Activated CD8-positive, alpha-beta memory T cell treated with anti-CD3 and anti-CD28 coated beads for 4 hours (primary cell): Measurements from ENCODE around the gene RAB3IL1.

ENCODE experiments used
- DNase-seq, 2 donors: peaks; one replicate each; pipeline ENCODE4 v3.0.0-alpha.2; 2020; ENCODE audit warnings: low read depth in 2 of 2

The RAB3IL1 gene

DNA sequence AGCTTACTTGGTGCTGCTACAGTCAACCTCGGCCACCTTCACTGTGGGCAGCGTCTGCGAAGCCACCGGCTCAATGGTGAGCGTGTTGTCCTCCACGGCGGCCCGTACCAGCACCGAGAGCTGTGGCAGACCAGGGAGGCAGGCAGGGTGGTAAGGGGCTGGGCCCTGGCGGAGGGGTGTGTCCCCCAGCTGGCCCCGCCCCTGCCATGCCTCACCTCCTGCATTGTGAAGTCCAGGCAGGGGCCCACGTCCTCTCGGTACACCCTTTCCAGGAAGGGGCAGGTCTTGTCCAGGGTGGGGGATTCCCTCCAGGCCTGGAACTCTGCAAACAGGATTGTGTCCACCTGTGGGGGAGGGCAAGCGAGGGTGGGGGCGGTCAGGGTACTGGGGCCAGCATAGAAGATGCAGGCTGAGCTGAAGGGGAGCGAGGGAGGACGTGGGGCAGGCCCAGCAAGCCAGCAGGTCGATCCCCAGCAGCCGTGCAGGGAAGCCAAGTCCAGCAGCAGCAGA is 12.8 kb downstream of the RAB3IL1 start:
- no peak for DNase-seq

DNA sequence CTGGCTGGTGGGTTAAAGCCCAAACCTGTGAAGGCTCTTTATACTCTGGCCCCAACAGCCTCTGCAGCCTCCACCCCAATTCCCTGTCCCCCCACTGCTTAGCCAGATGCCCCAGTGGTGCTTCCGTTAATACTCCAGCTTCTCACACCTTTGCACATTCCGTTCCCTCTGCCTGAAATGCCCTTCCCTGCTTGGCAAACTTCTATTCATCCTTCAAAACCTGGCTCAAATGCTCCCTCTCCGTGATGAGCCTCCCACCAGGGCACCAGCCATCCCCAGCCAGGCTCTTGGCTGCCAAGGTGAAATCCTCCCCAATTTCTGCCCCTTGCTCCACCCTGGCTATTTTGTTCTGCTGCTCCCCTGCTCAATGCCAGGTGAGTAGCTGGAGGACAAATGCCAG is 13.5 kb downstream of the RAB3IL1 start:
- no peak for DNase-seq

GRCh38 chr11:61902313-61902712 is 15.1 kb downstream of the RAB3IL1 start:
- no peak for DNase-seq

- DNase-seq: no peak
These were observed 16.0 kb downstream of the RAB3IL1 start for GRCh38 chr11:61901397-61901796.

- no peak for DNase-seq
These were observed 17.1 kb downstream of the RAB3IL1 start for GRCh38 chr11:61900251-61900650.

- peak; percentile 74 to 87 for DNase-seq
These were observed 18.1 kb downstream of the RAB3IL1 start for GRCh38 chr11:61899146-61899841.

- DNase-seq: no peak
These were observed 19.2 kb downstream of the RAB3IL1 start for GRCh38 chr11:61898247-61898582.

DNA sequence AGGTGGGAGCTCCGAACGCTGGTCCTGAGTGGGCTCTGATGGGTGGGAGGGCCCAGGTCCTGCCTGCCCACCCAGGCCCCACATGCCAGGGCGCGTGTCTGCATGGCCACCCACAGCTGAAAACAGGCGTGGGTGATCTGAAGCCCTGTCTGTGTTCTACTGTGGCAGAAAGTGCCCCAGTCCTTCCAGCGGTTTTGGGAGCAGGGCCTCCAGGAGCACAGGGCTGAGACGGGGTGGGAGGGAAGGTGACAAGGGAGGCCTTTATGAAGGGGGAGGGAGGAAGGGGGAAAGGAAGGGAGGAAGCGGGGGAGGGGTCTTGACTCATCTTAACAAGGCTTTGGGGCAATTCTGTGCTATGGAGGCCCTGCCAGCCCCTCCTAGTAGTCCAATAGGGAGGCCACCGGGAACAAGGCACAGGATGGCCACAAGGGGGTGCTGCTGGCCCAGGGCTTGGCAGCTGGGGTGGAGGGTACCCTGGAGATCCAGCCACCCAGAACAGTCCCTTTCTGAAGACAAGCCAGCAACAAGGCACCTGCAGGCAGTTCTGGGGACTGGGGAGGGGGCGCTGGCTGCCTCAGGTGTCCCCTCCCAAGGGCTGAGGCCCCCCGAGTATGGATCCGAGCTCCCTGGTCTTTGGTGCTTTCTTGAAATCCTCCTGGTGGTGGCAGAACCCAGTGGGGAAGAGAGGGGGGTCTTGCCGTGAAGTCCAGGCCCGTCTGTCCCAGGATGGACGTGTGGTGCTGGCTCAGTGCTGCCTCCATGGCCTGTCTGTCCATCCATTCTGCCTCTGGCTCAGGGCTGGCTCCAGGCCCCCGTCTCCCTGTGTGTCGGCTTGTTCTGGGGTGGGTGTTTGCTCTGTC is 19.7 kb downstream of the RAB3IL1 start:
- DNase-seq: peak; percentile 50 to 54

- no peak for DNase-seq
These were observed 20.5 kb downstream of the RAB3IL1 start for GRCh38 chr11:61896665-61897386.

- DNase-seq: no peak
These were observed 21.7 kb downstream of the RAB3IL1 start for GRCh38 chr11:61895718-61896059.

DNA sequence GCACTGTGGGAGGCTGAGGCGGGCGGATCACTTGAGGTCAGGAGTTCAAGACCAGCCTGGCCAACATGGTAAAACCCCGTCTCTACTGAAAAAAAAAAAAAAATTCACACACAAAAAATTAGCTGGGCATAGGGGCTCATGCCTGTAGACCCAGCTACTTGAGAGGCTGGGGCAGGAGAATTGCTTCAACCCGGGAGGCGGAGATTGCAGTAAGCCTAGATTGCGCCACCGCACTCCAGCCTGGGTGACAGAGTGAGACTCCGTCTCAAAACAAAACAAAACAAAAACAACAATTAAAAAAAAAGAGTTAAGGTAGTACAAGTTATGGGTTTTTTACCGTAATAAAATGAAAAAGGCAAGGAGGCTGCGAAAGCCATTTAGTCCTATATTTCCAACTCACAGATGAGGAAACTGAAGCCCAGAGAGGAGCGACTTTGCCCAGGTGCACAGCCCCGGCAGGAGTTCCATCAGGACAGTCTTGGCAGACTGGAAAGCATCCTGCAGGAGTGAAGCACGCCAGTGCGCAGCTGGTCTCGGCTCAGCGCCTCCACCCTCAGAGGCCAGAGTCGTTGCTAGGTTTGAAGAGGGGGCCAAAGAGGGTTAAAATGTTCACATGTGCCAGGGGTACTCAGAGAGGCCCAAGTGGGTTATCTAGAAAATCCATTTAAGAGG is 22.2 kb downstream of the RAB3IL1 start:
- no peak for DNase-seq

- DNase-seq: no peak
These were observed 23.4 kb downstream of the RAB3IL1 start for GRCh38 chr11:61893981-61894380.

DNA sequence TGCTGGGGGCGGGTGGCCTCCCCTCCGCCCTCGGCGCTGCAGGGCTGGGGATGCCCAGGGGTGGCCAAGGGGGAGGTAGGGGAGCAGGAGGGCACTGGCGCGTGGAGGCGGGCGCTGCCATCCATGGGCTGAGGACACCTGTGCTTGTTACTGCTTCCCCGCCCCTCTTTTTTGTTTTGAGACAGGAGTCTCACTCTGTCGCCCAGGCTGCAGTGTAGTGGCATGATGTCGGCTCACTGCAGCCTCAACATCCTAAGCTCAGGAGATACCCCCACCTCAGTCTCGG is 25.3 kb downstream of the RAB3IL1 start:
- DNase-seq: no peak

GRCh38 chr11:61891331-61892084 is 25.9 kb downstream of the RAB3IL1 start, which contains the start of gene FADS3:
FADS3 (minus strand) TSS chr11:61891545; CDS start chr11:61891381, 164 bp downstream.
- DNase-seq: peak; percentile 15 to 21

DNA sequence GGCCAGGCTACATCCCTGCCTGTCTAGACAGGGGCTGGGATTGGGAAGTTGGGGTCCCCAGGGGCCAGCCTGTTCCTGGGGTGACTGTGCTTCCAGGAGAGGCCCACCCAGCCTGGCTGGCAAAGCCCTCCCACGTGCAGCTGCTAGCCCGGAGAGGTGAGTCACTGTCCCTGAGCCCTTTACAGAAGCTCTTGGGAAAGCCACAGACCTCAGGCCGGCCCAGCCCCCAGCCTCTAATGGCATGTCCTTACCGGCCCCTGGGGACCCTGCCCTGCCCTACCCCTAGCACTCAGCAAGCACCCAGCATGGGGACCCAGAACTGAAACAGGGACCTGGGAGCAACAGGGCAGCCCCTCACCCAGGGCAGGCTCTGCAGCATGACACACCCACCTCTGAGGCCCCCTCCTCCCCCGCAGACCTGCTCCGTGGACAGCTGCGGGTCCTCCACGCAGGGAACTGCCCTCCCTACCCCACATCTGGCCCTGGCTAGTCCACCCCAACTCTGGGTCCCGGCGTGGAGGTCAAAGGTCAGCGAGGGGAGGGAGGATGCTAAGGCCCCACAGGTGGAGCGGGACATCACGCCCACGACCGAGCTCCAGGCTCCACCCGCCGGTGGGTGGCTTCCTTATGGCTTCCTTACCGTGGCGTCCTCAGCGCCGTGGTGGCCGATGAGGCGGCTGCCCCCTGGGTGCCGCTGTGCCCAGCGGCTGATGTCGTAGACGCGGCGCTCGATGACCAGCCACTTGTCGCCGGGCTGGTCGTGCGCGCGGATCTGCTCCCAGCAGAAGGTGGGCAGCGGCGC is 26.6 kb downstream of the RAB3IL1 start:
- DNase-seq: no peak

DNA sequence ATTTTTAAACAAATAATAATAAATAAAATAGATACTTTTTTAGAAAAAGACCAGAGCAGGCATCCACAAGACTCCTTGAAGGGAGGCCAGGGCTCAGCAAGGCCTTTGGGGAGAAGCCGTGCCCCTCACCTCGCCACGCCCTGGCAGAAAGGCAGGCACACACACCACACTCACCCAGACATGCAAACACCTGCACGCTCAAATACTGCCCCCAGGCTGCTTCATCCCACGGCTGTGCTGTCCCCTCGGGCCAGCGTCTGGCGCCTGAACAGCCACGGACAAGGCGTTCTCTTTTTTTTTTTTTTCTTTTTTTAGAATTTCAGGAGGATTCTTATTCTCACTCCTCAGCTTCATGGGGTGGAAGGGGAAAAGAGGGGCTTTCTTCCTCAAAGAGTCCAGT is 27.5 kb downstream of the RAB3IL1 start:
- no peak for DNase-seq

- no peak for DNase-seq
These were observed 28.8 kb downstream of the RAB3IL1 start for GRCh38 chr11:61888590-61888989.

- DNase-seq: no peak
These were observed 29.4 kb downstream of the RAB3IL1 start for GRCh38 chr11:61887839-61888494.

GRCh38 chr11:61886643-61887042 is 30.7 kb downstream of the RAB3IL1 start:
- no peak for DNase-seq
